Testis (tissue), 2 donors: ENCODE measurements around the gene APOBEC3H.

Source experiments
- POLR2A ChIP-seq: fragments of 450-650 bp; IDR thresholded peaks from one replicate; pipeline ENCODE4 v1.6.1; 2017; ENCODE audit warnings: antibody characterized with exemption, mild to moderate bottlenecking, moderate library complexity
- TF ChIP-seq, protein P1 (sequence below), 3 experiments: fragments of 450-650 bp in 2 of 3; fragments of 200-600 bp in 1 of 3; sonication (generic) in 1 of 3; IDR thresholded peaks; one replicate each; pipeline ENCODE4 v1.5.1; 2016 to 2019; ENCODE audit warnings: antibody characterized with exemption in 3 of 3, mild to moderate bottlenecking in 2 of 3, moderate library complexity in 1 of 3

DNA sequence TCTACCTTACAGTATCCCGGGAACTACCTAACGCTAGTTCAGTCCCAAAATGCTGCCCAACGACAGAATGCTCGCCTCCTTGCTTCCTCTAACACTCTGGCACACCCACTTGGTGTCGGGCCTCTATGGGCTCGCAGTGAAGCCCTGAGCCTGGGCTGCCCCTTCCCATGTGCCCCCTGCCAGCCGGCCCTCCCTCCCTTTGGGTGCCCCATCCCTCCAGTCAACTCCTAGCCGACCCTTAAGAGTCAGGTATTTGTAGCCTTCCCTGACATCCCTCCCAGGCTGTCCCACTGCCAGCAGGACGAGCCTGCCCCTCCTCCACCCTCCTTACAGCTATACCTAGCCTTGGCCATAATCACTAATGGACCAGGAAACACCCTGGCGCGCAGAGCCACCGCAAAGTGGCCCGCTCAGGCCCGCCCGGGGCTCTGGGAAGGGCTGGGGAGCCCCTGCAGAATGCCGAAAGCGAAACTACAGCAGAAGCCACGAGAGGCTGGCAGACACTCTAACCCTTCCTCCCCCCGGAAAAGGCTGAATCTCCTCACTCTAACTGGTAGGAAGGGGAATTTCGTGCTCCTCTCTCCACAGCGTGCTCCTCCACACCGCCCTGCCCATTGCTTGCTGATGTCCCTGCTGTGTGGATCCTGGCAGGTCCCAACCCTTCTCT is 47.2 kb downstream of the APOBEC3H start:
- TF ChIP-seq POLR2A = no peak
- TF ChIP-seq, protein P1, sequence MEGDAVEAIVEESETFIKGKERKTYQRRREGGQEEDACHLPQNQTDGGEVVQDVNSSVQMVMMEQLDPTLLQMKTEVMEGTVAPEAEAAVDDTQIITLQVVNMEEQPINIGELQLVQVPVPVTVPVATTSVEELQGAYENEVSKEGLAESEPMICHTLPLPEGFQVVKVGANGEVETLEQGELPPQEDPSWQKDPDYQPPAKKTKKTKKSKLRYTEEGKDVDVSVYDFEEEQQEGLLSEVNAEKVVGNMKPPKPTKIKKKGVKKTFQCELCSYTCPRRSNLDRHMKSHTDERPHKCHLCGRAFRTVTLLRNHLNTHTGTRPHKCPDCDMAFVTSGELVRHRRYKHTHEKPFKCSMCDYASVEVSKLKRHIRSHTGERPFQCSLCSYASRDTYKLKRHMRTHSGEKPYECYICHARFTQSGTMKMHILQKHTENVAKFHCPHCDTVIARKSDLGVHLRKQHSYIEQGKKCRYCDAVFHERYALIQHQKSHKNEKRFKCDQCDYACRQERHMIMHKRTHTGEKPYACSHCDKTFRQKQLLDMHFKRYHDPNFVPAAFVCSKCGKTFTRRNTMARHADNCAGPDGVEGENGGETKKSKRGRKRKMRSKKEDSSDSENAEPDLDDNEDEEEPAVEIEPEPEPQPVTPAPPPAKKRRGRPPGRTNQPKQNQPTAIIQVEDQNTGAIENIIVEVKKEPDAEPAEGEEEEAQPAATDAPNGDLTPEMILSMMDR (IDR thresholded peaks at IDR 0.05) = no peak
